ENCODE results near the gene RNF130.
"Not testable (repeated sequence)": the region's sequence is repeated elsewhere in the genome, so short reads cannot be mapped to it uniquely, and the experiment has no call there.

The RNF130 gene

GRCh38 chr5:179967489-179967888 lies 104.1 kb downstream of the RNF130 start:
- no peak for DNase-seq

- no peak for DNase-seq
These were observed 107.5 kb downstream of the RNF130 start for GRCh38 chr5:179964015-179964414.

GRCh38 chr5:179963375-179963774 lies 108.2 kb downstream of the RNF130 start:
- no peak for DNase-seq

GRCh38 chr5:179960204-179960831 lies 111.2 kb downstream of the RNF130 start:
- DNase-seq: no peak

GRCh38 chr5:179959641-179960040 lies 111.9 kb downstream of the RNF130 start:
- DNase-seq: no peak

- not testable (repeated sequence) for DNase-seq
These were observed 112.4 kb downstream of the RNF130 start for GRCh38 chr5:179959118-179959517.

GRCh38 chr5:179955630-179956029 lies 115.9 kb downstream of the RNF130 start:
- no peak for DNase-seq

GRCh38 chr5:179955062-179955461 lies 116.5 kb downstream of the RNF130 start:
- DNase-seq: no peak

- DNase-seq: no peak
These were observed 117.1 kb downstream of the RNF130 start for GRCh38 chr5:179954434-179954833.

GRCh38 chr5:179953987-179954386 lies 117.6 kb downstream of the RNF130 start:
- DNase-seq: no peak

- DNase-seq: no peak
These were observed 134.4 kb downstream of the RNF130 start for GRCh38 chr5:179936976-179937681.

- no peak for DNase-seq
These were observed 140.6 kb downstream of the RNF130 start for GRCh38 chr5:179930788-179931473.

- DNase-seq: no peak
These were observed 143.7 kb downstream of the RNF130 start for GRCh38 chr5:179927824-179928223.

GRCh38 chr5:179926657-179927056 lies 144.9 kb downstream of the RNF130 start:
- DNase-seq: no peak

- peak; percentile 38 for DNase-seq
These were observed 148.1 kb downstream of the RNF130 start for GRCh38 chr5:179923436-179923835.

- no peak for DNase-seq
These were observed 151.4 kb downstream of the RNF130 start for GRCh38 chr5:179920175-179920574.

- no peak for DNase-seq
These were observed 152.0 kb downstream of the RNF130 start for GRCh38 chr5:179919487-179920060.

GRCh38 chr5:179918742-179919486 lies 152.6 kb downstream of the RNF130 start:
- DNase-seq: no peak

GRCh38 chr5:179916523-179916922 lies 155.0 kb downstream of the RNF130 start:
- no peak for DNase-seq

GRCh38 chr5:179915406-179915935 lies 156.1 kb downstream of the RNF130 start:
- no peak for DNase-seq

- DNase-seq: peak; percentile 89
These were observed 157.4 kb downstream of the RNF130 start for GRCh38 chr5:179914032-179914755.

- DNase-seq: no peak
These were observed 158.1 kb downstream of the RNF130 start for GRCh38 chr5:179913461-179913860.

All from SIG-M5 (cell line).